A549 treated with dexamethasone at 1 μM for 4 hours (cell line): ENCODE data around the gene PPP6R1. TPM values are rescaled to one million over a fixed set of nuclear protein-coding genes. Genes with fewer than 3 reads are reported as not detected.

Experiments used
- total RNA-seq: library from RNA; stranded (reverse); fragments of 200-300 nt; extraction: Qiagen RNA extraction; gene quantifications from 5 replicates; pipeline ENCODE4 v1.2.3, GENCODE V29; 2022

Gene PPP6R1
- total RNA-seq: 75.8 to 120 TPM (median 119 TPM) in 5 replicates

GRCh38 chr19:55258828-55259539 is at the start of gene PPP6R1:
Gene PPP6R1, minus strand, starts transcription at chr19:55259017. Its CDS starts 11,914 bp downstream, at chr19:55247103.

GRCh38 chr19:55283548-55284377 is 24.9 kb upstream of the PPP6R1 start, which contains the start of gene BRSK1:
Gene BRSK1, plus strand, starts transcription at chr19:55283997. Its CDS starts 446 bp downstream, at chr19:55284443.

DNA sequence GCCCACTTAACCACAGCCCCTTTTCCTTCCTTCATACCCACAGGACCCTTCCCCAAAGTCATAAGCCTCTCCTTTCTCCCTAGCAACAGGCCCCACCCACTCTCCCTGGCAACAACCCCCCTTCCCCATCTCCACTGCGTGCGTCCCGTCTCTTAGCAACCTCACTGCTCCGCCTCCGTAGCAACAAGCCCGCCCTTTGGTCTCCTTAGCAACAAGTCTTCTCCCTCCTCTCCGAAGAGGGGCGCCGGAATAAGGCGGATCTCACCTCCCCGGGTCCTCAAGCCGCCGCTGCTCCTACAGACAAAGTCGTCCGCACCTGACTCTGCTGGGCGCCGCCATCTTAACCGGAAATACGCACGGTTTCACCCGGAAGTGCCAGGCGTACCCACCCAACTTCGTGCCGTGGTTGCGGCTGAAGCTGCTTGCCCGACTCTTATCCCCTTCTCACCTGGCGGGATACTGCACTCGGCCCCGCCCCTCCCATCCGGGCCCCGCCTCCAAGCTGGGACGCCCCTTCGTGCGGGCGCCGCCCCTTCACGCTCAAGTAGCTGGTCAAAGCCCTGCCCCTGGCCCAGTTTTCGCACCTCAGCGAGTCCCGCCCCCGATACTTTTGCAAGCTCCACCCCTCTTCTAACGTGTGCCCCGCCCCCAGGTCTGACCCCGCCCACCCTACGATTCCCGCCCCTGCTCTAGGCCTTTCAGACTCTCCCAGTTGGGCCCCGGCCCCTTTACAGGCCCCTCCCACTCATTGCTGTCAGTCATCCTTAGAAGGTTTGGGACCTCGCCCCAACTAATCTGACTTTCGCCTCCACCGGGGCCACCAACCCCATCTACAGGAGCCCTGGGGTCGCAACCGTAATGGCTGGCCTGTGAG is 21.2 kb upstream of the PPP6R1 start, which contains the start of gene HSPBP1:
Gene HSPBP1 (minus strand): TSS at position 341 of the 874 bp plus-strand sequence. CDS start 502 bp downstream, outside the sequence.

DNA sequence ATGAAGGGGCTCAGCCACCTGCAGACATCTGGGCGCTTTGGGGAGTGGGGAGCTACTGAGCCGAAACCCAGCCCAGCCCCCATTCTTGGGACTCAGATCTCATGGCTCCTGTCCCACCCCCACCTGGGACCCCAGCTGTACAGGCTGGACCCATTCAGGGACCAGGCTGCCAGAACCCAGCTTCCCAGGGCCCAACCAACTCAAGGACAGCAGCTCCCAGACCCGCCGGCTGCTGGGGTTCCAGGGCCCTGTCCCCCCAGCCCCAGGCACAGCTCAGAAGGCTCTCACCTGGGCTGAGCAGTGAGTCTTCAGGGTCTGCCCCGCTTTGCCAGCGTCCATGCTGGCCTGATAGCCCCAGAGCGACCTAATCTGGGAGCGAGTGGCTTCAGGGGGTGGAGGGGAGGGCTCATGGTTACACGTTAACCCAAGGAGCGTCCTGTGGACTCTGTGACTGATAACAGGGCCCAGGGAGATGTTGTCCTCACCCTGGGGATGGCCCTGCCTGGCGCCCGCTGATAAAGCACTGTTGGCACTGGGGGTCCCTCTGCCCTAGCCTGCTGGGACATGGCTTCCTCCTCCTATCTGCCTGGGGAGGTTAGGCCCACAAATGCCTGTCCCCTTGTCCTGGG is 30.3 kb downstream of the PPP6R1 start, which contains the start of gene TMEM86B:
Gene TMEM86B (minus strand): TSS at position 361 of the 629 bp plus-strand sequence. CDS start 22 bp downstream, at position 339.

DNA sequence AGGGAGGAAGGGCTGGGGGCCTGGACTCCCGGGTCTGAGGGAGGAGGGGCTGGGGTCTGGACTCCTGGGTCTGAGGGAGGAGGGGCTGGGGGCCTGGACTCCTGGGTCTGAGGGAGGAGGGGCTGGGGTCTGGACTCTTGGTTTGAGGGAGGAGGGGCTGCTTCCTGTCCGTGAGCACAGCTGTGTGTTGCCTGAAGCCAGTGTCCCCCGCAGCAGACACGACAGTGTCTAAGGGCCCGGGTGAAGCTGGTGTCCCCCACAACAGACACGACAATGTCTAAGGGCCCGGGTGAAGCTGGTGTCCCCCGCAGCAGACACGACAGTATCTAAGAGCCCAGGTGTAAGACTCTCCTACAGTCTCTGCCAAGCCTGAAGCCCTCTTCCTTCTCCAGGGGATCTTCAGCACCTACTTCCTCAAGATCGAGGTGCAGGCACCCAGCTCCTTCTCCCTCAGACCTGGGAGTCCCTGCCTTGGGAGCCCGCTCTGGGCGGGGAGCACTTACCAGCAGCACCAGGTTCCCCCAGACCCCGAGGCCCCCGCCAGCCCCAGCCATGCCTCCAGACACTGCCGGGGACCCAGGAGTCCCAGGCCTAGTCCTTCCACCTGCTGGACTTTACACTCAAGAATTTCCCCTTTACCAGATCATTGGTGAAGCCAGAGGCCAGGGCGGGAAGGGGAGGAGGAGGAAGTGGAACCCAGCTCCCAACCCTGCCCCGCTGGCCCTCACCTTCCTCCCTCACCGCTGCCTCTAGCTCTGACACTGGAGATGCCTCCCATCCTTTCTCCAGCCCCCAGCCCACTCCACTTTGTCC is 49.7 kb downstream of the PPP6R1 start, which contains the start of gene PTPRH:
Gene PTPRH (minus strand): TSS at position 622 of the 813 bp plus-strand sequence. CDS start 68 bp downstream, at position 554.

Other genes with a start within 250 kb of the PPP6R1 start
- gene GP6, start 220.8 kb downstream of the PPP6R1 start, total RNA-seq: 0.13 to 0.27 TPM (median 0.18 TPM) in 4 of 5 replicates, not detected in the other
- gene RDH13, start 195.9 kb downstream of the PPP6R1 start, total RNA-seq: 15.4 to 23.5 TPM (median 22.0 TPM) in 5 replicates
- 2.9 to 5.9 TPM (median 5.1 TPM) in 5 replicates for gene EPS8L1, start 183.1 kb downstream of the PPP6R1 start, total RNA-seq
- 48.3 to 84.2 TPM (median 76.7 TPM) in 5 replicates for gene PPP1R12C, start 141.4 kb downstream of the PPP6R1 start, total RNA-seq
- gene TNNT1, start 109.8 kb downstream of the PPP6R1 start, total RNA-seq: 124 to 145 TPM (median 127 TPM) in 5 replicates
- gene TNNI3, start 101.3 kb downstream of the PPP6R1 start, total RNA-seq: 6.4 to 9.5 TPM (median 8.1 TPM) in 5 replicates
- gene DNAAF3, start 92.4 kb downstream of the PPP6R1 start, total RNA-seq: 3.2 to 7.0 TPM (median 5.7 TPM) in 5 replicates
- 1.4 to 3.7 TPM (median 2.6 TPM) in 5 replicates for gene SYT5, start 78.7 kb downstream of the PPP6R1 start, total RNA-seq
- 3.1 to 4.5 TPM (median 3.9 TPM) in 5 replicates for gene PTPRH, start 49.5 kb downstream of the PPP6R1 start, total RNA-seq
- 2.5 to 4.7 TPM (median 3.8 TPM) in 5 replicates for gene TMEM86B, start 30.3 kb downstream of the PPP6R1 start, total RNA-seq
- gene HSPBP1, start 21.1 kb upstream of the PPP6R1 start, total RNA-seq: 119 to 129 TPM (median 124 TPM) in 5 replicates
- gene BRSK1, start 25.0 kb upstream of the PPP6R1 start, total RNA-seq: 2.1 to 4.9 TPM (median 3.1 TPM) in 5 replicates
- not detected in 5 replicates for gene TMEM150B, start 66.3 kb upstream of the PPP6R1 start, total RNA-seq
- 3.2 to 5.5 TPM (median 4.9 TPM) in 5 replicates for gene KMT5C, start 80.9 kb upstream of the PPP6R1 start, total RNA-seq
- 0.75 to 1.2 TPM (median 0.91 TPM) in 5 replicates for gene COX6B2, start 95.7 kb upstream of the PPP6R1 start, total RNA-seq
- 0.08 to 0.22 TPM (median 0.15 TPM) in 5 replicates for gene GARIN5B, start 104.2 kb upstream of the PPP6R1 start, total RNA-seq
- 8.4 to 11.3 TPM (median 8.6 TPM) in 5 replicates for gene IL11, start 111.4 kb upstream of the PPP6R1 start, total RNA-seq
- gene TMEM190, start 117.8 kb upstream of the PPP6R1 start, total RNA-seq: 0.86 to 1.9 TPM (median 1.1 TPM) in 5 replicates
- gene TMEM238, start 125.3 kb upstream of the PPP6R1 start, total RNA-seq: 2.4 to 7.0 TPM (median 4.2 TPM) in 5 replicates
- gene RPL28, start 126.9 kb upstream of the PPP6R1 start, total RNA-seq: 2,624 to 3,119 TPM (median 2,807 TPM) in 5 replicates
- gene UBE2S, start 148.8 kb upstream of the PPP6R1 start, total RNA-seq: 251 to 469 TPM (median 409 TPM) in 5 replicates
- 0.02 TPM in 2 of 5 replicates, not detected in the others for gene SHISA7, start 184.3 kb upstream of the PPP6R1 start, total RNA-seq
- 48.5 to 57.4 TPM (median 51.3 TPM) in 5 replicates for gene ISOC2, start 202.6 kb upstream of the PPP6R1 start, total RNA-seq
- gene C19orf85, start 205.7 kb upstream of the PPP6R1 start, total RNA-seq: 0.10 TPM in 1 of 5 replicates, not detected in the others
- gene ZNF628, start 217.6 kb upstream of the PPP6R1 start, total RNA-seq: 4.2 to 7.9 TPM (median 7.2 TPM) in 5 replicates
- 39.2 to 42.7 TPM (median 40.7 TPM) in 5 replicates for gene NAT14, start 226.2 kb upstream of the PPP6R1 start, total RNA-seq
- 0.28 to 0.84 TPM (median 0.58 TPM) in 5 replicates for gene SSC5D, start 229.4 kb upstream of the PPP6R1 start, total RNA-seq